NCI-H524 (cell line): ENCODE measurements around the gene SAT2.
"Not testable (repeated sequence)": the region's sequence is repeated elsewhere in the genome, so short reads cannot be mapped to it uniquely, and the experiment has no call there.

ENCODE experiments used
- DNase-seq, 2 experiments: peaks; one replicate each; lab custom pipeline; 2025; lab: John Stamatoyannopoulos, UW

Gene SAT2

GRCh38 chr17:7627250-7628121 is at the start of gene SAT2:
Gene SAT2 (minus strand): TSS chr17:7627821. CDS start chr17:7627635, 186 bp downstream.
- peak; percentile 68 to 75 for DNase-seq

- no peak for DNase-seq
Measured at GRCh38 chr17:7676533-7676932, 48.9 kb upstream of the SAT2 start.

GRCh38 chr17:7674934-7675333 is 47.3 kb upstream of the SAT2 start:
- no peak for DNase-seq

- DNase-seq, result no peak
Measured at GRCh38 chr17:7673239-7673638, 45.6 kb upstream of the SAT2 start.

- no peak for DNase-seq
Measured at GRCh38 chr17:7668482-7668881, 40.9 kb upstream of the SAT2 start.

- DNase-seq, result peak; percentile 78 to 83
Measured at GRCh38 chr17:7667656-7668406, 40.2 kb upstream of the SAT2 start.

GRCh38 chr17:7656958-7657609 is 29.5 kb upstream of the SAT2 start:
- DNase-seq, result no peak

GRCh38 chr17:7655541-7655840 is 27.9 kb upstream of the SAT2 start:
- no peak for DNase-seq

GRCh38 chr17:7654832-7655540 is 27.4 kb upstream of the SAT2 start:
- peak; percentile 19 to 55 for DNase-seq

GRCh38 chr17:7652388-7653356 is 25.1 kb upstream of the SAT2 start:
- no peak for DNase-seq

GRCh38 chr17:7651665-7652387 is 24.2 kb upstream of the SAT2 start:
- no peak for DNase-seq

GRCh38 chr17:7651097-7651664 is 23.6 kb upstream of the SAT2 start:
- no peak for DNase-seq

- peak; percentile 73 to 84 for DNase-seq
Measured at GRCh38 chr17:7650509-7651096, 23.0 kb upstream of the SAT2 start, which contains the start of gene ATP1B2. Gene ATP1B2 (plus strand): TSS chr17:7650926. CDS start chr17:7651519, 593 bp downstream.

GRCh38 chr17:7647018-7647417 is 19.4 kb upstream of the SAT2 start:
- no peak for DNase-seq

- no peak for DNase-seq
Measured at GRCh38 chr17:7646457-7646856, 18.8 kb upstream of the SAT2 start.

GRCh38 chr17:7644775-7645174 is 17.2 kb upstream of the SAT2 start:
- DNase-seq, result no peak

GRCh38 chr17:7641635-7642034 is 14.0 kb upstream of the SAT2 start:
- not testable (repeated sequence) for DNase-seq

- no peak for DNase-seq
Measured at GRCh38 chr17:7640783-7641182, 13.2 kb upstream of the SAT2 start.

GRCh38 chr17:7636163-7636562 is 8.5 kb upstream of the SAT2 start:
- no peak for DNase-seq
